AG04449 (cell line): ENCODE measurements around the gene IL11RA.

Experiments
- CTCF ChIA-PET: fragments of 350-600 bp; formaldehyde crosslinking; extraction: SDS; loops from one replicate; lab custom pipeline; 2021; ENCODE audit warnings: antibody characterized with exemption; lab: Yijun Ruan, JAX
- POLR2A ChIA-PET: fragments of 400-600, 350-600 bp; formaldehyde crosslinking; extraction: SDS; loops from one replicate; lab custom pipeline; 2020; ENCODE audit warnings: antibody characterized with exemption, inconsistent platforms; lab: Yijun Ruan, JAX
- DNase-seq: peaks from one replicate; pipeline ENCODE4 v3.0.0-alpha.2; 2010; ENCODE audit warnings: low read depth, low spot score
- H3K4me3 ChIP-seq: 2 replicates; pipeline ENCODE4 v1.5.1; 2011; ENCODE audit warnings: low read depth, mild to moderate bottlenecking, control low read depth, low read length
- CTCF ChIP-seq: IDR thresholded peaks from one replicate; pipeline ENCODE4 v1.5.1; 2011; ENCODE audit warnings: mild to moderate bottlenecking, moderate library complexity, low read length, control low read depth, inconsistent platforms; ENCODE audit not compliant: insufficient read depth; ENCODE audit errors: missing control alignments

The IL11RA gene

DNA sequence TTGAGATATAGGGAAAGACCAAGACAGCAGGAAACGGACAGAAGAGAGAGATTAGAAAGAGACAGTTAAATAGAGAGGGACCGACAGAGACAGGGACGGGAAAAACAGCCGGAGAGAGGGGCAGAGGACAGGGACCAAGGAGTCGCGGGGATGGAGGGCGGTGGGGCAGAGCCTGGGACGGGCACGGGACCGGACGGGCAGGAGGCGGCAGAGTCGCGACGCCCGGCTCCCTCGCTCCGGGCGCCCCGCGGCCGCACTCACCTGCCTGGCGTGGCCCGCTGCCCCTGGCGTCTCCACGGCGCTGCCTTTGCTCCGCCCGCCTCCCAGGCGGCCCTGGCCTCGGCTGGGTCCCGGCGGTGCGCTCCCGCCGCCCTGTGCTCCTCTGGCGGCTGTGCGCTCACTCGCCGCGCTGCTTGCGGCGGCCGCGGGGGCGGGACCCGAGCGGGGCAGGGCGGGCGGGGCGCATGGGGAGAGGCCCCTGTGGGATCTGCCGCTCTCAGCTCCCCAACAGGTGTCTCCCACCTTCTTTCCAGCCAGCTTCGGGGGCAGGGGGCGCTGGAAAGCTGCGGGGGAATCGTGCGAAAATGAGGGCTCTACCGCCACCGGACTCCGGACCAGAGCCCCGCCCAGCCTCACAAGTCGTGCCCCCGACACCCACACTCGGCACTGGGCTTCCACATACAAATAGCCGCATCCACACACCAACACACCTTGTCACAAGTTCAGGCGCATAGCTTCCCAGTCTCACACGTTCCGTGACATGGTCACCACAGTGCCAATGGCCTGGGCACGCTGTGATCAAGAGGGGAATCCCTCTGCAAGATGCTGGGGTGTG lies 23.1 kb upstream of the IL11RA start, which contains the start of gene ARID3C:
Gene ARID3C (minus strand): TSS at position 411 of the 835 bp plus-strand sequence. CDS start 1,052 bp downstream, outside the sequence.
- ChIA-PET CTCF (interaction anchor here (1.6 to 10.9 kb wide), 5 partner anchors 7 to 74 kb away, joined by 3 to 274 read pairs (median 8); partner anchors contain the start of genes DCTN3, RPP25L and SIGMAR1), POLR2A (no interaction called here)
- no peak for DNase-seq

GRCh38 chr9:34629491-34629808 lies 22.5 kb upstream of the IL11RA start:
- no peak for DNase-seq
- CTCF ChIA-PET: interaction anchor here (1.6 to 10.9 kb wide), 6 partner anchors 8 to 73 kb away, joined by 3 to 274 read pairs (median 73); partner anchors contain the start of genes DCTN3, GALT, RPP25L and SIGMAR1
- POLR2A ChIA-PET: no interaction called here
- H3K4me3 ChIP-seq: no peak overlapping the region
- TF ChIP-seq CTCF: no peak

More for the DNA sequence above, 23.1 kb upstream of the IL11RA start, which contains the start of gene ARID3C:
- H3K4me3 ChIP-seq: peak within 1 kb of the TSS; percentile 39
- TF ChIP-seq CTCF: no peak

DNA sequence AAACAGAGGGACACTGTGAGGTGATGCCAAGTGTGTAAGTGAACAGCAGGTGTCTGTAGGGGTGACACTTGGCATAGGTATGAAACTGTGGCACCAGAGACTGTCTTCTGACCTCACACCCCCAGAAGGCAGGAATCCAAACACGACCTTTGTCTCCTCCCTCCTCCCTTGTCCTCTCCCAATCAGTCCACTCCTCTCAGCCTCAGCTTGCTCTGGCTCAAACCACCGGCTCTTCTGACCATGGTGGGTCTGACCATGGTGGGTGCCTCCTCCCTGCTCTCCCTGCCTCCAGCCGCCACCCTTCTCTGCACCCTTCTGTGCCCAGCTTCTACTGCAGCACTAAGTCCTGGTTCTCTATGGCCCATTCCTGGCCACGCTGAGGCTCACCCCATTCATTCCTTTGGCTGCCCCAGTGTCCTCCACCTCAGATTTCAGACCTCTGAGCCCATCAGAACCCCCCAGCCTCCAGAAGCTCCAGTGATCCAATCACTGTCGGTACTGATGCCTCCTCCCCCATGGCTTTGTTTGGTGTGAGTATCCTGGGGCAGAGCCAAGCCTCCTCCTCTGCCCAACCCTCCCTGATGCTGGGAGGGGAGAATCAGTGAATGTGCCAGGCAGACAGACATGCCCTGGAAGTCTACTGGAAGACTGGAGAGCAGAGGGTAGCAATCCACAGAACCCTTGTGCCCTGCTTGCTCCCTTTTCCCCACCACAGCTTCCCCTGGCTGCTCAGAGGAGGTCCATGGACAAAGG lies 21.4 kb upstream of the IL11RA start:
- DNase-seq: no peak
- POLR2A ChIA-PET: no interaction called here
- H3K4me3 ChIP-seq: no peak overlapping the region
- CTCF ChIA-PET: interaction anchor here (1.1 to 10.9 kb wide), 9 partner anchors 9 to 83 kb away, joined by 3 to 274 read pairs (median 6); partner anchors contain the start of genes DCTN3, GALT and RPP25L
- TF ChIP-seq CTCF: no peak

DNA sequence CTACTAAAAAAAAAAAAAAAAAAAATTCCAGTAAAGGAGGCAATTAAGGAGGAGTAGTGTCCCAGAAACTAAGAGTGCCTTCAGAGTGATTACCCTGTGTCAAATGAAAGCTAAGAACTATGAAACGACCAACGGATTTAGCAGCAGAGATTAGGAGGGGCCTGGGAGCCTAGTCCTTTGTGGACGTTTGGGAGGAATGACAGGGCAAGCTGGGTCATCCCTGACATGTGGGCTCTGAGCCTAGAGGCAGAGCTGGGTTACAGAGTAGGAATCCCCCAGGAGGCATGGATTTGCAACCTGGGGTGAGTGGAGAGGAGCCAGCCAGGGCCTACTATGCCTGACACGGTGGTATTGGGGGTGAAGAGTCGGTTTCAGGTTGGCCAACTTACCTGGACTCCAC lies 18.8 kb upstream of the IL11RA start:
- no peak overlapping the region for H3K4me3 ChIP-seq
- CTCF ChIA-PET: interaction anchor here (1.0 to 10.9 kb wide), 15 partner anchors 8 to 131 kb away, joined by 3 to 274 read pairs (median 11); partner anchors contain the start of genes DCTN3, GALT, IL11RA and RPP25L
- no peak for DNase-seq
- POLR2A ChIA-PET: interaction anchor here (0.5 kb wide), 1 partner anchor 269 kb away, joined by 3 read pairs; no protein-coding TSS in a partner anchor
- no peak for TF ChIP-seq CTCF

DNA sequence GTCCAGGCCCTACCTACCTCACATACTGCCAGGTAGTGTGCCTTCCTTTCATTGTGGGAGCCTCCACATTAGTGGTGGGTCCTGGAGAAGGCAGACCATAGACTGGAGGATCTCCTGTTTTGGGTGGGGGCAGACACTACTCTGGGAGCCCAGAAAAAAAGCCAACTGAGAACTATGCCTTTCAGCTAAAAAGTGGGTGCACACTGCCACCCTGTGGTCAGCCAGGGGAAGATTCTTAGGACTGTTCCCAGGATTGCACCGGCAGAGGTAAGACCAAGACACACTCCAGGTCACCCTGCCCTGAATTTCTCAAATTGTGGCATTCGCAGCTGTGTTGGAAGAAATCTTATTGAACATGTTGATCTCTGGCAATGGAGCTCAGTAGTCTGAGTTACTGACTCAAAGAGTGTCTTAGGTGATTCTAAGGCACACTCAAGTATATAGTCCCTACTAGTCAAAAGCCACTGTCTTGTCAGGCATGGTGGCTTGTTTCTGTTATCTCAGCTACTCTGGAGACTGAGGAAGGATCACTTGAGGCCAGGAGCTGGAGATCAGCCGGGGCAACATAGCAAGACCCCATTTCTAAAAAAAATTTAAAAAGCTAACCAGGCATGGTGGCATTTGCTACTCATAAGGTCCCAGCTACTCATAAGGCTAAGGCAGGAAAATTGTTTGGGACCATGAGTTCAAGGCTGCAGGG lies 18.0 kb upstream of the IL11RA start:
- H3K4me3 ChIP-seq: no peak overlapping the region
- no peak for DNase-seq
- CTCF ChIA-PET: interaction anchor here (0.6 to 10.9 kb wide), 32 partner anchors 9 to 302 kb away, joined by 3 to 274 read pairs (median 6); partner anchors contain the start of genes DCTN3, ENHO, GALT and IL11RA
- TF ChIP-seq CTCF: peak; percentile 82
- POLR2A ChIA-PET: interaction anchor here (0.5 to 0.6 kb wide), 2 partner anchors 14 to 270 kb away, joined by 3 read pairs; partner anchors contain the start of gene DCTN3
